ENCODE data around the gene PRKD1.

Gene PRKD1

DNA sequence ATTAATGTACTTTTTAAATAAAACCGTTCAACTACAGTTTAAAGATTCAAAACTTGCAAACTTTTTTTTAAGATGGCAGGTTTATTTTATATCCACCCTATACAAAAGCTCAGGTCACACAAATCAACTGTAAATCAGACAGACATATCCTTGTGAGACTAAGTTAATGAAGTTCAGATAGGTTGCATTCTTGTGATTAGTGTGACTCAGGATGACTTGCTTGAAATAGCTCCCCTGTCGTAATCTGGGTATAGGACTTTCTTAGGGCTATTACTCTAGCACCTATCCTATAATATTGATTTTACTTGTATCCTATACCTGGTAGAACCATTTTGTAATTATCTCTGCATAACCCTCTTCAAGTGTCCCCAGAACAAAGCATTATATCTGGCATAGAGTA, 9.5 kb upstream of the PRKD1 start:
- TF ChIP-seq EP300 (IDR thresholded peaks at IDR 0.05; ENCODE audit: borderline replicate concordance) = no peak
- no peak for TF ChIP-seq YY1 (IDR thresholded peaks at IDR 0.05; ENCODE audit: low read depth)
- no peak for TF ChIP-seq EGR1 (IDR thresholded peaks at IDR 0.05)
- no peak for TF ChIP-seq CREB1 (IDR thresholded peaks at IDR 0.05; ENCODE audit: low read depth)
- TF ChIP-seq, protein P1, sequence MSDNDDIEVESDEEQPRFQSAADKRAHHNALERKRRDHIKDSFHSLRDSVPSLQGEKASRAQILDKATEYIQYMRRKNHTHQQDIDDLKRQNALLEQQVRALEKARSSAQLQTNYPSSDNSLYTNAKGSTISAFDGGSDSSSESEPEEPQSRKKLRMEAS (IDR thresholded peaks at IDR 0.05) = no peak
- no peak for TF ChIP-seq TEAD4 (IDR thresholded peaks at IDR 0.05)
- TF ChIP-seq NFIC (IDR thresholded peaks at IDR 0.05) = no peak
- no peak for TF ChIP-seq TAF1 (IDR thresholded peaks at IDR 0.05; ENCODE audit: low read depth)
- TF ChIP-seq, protein P2, sequence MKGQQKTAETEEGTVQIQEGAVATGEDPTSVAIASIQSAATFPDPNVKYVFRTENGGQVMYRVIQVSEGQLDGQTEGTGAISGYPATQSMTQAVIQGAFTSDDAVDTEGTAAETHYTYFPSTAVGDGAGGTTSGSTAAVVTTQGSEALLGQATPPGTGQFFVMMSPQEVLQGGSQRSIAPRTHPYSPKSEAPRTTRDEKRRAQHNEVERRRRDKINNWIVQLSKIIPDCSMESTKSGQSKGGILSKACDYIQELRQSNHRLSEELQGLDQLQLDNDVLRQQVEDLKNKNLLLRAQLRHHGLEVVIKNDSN (IDR thresholded peaks at IDR 0.05) = no peak
- no peak for TF ChIP-seq CEBPB (IDR thresholded peaks at IDR 0.05)
- no peak for TF ChIP-seq ZBTB7A (IDR thresholded peaks at IDR 0.05; ENCODE audit: low read depth)
- TF ChIP-seq RAD21 (IDR thresholded peaks at IDR 0.05; ENCODE audit: low read depth) = no peak
- TF ChIP-seq TCF12 (IDR thresholded peaks at IDR 0.05; ENCODE audit: low read depth) = no peak
- no peak for TF ChIP-seq FOXM1 (IDR thresholded peaks at IDR 0.05; ENCODE audit: borderline replicate concordance, low read depth)
- TF ChIP-seq, protein P3, sequence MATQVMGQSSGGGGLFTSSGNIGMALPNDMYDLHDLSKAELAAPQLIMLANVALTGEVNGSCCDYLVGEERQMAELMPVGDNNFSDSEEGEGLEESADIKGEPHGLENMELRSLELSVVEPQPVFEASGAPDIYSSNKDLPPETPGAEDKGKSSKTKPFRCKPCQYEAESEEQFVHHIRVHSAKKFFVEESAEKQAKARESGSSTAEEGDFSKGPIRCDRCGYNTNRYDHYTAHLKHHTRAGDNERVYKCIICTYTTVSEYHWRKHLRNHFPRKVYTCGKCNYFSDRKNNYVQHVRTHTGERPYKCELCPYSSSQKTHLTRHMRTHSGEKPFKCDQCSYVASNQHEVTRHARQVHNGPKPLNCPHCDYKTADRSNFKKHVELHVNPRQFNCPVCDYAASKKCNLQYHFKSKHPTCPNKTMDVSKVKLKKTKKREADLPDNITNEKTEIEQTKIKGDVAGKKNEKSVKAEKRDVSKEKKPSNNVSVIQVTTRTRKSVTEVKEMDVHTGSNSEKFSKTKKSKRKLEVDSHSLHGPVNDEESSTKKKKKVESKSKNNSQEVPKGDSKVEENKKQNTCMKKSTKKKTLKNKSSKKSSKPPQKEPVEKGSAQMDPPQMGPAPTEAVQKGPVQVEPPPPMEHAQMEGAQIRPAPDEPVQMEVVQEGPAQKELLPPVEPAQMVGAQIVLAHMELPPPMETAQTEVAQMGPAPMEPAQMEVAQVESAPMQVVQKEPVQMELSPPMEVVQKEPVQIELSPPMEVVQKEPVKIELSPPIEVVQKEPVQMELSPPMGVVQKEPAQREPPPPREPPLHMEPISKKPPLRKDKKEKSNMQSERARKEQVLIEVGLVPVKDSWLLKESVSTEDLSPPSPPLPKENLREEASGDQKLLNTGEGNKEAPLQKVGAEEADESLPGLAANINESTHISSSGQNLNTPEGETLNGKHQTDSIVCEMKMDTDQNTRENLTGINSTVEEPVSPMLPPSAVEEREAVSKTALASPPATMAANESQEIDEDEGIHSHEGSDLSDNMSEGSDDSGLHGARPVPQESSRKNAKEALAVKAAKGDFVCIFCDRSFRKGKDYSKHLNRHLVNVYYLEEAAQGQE (IDR thresholded peaks at IDR 0.05; ENCODE audit: low read depth) = no peak

DNA sequence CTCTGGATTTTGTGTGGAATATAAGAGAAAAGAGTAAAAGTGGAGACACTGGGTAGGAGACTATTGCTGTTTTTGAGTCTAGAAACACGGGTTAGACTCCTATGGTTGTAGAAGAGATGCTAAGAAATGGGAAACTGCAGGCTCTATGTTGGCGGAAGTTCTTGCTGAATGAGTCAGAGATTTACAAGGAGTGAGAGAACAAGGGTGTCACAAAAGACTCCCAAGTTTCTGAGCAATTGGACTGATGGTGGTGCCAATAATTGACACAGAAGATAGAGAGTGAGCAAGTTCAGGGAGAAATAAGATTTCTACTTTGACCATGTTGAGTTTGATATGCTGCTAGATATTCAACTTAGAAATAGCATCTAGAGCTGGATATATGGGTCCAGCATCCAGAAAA, 2.6 kb upstream of the PRKD1 start:
- TF ChIP-seq EP300 (IDR thresholded peaks at IDR 0.05; ENCODE audit: borderline replicate concordance) (no peak), CEBPB (IDR thresholded peaks at IDR 0.05) (no peak), EGR1 (IDR thresholded peaks at IDR 0.05) (no peak), NFIC (IDR thresholded peaks at IDR 0.05) (no peak), RAD21 (IDR thresholded peaks at IDR 0.05; ENCODE audit: low read depth) (no peak), ZBTB7A (IDR thresholded peaks at IDR 0.05; ENCODE audit: low read depth) (no peak)
- TF ChIP-seq, protein P2 (IDR thresholded peaks at IDR 0.05) = no peak

DNA sequence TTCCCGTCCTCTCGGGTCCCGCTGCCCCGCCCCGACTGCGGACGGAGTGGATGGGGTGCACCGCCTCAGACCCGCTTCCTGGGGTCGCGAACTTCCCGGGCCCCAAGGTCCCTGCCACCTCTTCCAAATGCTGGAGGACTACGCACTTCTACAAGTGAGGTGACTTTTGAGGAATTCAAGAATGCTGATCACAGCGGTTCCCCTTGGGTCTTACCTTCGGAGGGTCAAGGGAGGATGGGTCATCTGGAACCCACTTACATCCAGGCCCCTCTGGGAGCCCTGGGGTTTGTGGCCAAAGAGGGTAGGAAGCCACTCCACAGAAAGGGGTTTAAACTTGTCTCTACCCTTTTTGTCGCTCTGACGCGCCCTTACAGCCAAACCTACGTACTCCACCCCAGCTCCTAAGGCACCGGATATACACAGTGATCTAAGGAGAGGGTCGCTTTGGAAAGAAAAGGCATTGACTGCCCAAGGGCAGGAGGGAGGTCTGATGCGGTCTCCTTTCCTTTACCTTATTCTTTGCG, 532 bp upstream of the PRKD1 start:
- TF ChIP-seq TCF12 (IDR thresholded peaks at IDR 0.05; ENCODE audit: low read depth) (no peak), RAD21 (IDR thresholded peaks at IDR 0.05; ENCODE audit: low read depth) (no peak), EGR1 (IDR thresholded peaks at IDR 0.05) (no peak), EP300 (IDR thresholded peaks at IDR 0.05; ENCODE audit: borderline replicate concordance) (no peak)

DNA sequence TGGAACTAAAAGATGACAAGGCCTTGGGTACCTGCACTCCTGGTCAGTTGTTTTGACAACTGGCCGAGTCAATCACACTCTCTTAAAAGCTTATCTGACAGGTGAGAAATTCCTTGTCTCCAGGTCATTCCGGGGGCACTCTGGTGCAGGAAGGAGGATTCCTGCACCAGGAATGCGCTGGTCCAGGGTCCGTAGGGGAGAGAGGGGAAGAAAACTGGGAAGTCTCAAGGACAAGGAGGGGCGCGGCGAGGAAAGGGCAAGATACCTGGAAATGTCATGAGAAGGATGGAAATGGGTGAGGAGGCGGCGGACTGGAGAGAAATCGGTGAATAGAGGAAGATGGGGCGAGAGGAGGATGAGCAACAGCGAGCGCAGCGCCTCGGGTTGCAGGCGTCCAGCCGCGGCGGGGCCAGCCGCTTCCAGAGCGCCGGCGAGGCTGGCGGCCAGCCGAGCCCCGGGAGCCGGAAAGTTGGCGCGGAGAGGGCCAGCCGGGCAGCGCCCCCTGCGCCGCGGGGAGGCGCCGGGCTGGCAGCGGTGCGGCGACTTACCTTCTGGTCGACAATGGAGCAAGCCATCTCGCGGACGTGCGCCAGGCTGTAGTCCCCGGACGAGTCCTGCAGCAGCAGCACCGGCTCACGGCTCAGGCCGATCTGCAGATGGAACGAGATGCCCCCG, 809 bp downstream of the PRKD1 start:
- peak; percentile 31; the same call in 1 of the 2 replicates for TF ChIP-seq NFIC (IDR thresholded peaks at IDR 0.05)
- TF ChIP-seq, protein P2 (IDR thresholded peaks at IDR 0.05) = no peak

DNA sequence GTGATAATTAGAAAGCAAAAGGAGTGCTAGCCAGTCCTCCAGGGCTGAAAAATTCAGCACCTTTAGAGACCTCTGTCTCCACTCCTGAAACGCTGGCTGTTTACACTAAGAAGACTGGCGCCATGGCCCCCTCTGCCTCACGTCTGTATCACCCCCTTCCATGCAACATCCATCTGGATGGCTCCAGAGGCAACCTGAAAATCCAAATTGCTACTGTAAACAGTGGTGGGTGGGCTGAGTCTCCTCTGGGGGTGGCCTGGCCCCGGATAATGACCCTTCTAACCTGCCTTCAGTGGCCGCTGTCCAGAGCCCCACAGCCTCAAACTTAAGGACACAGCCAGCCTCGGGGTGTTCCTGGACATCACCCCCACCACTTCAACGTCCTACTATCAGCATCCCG, 1.4 kb downstream of the PRKD1 start:
- TF ChIP-seq ZBTB7A (IDR thresholded peaks at IDR 0.05; ENCODE audit: low read depth) (no peak), EGR1 (IDR thresholded peaks at IDR 0.05) (no peak), TAF1 (IDR thresholded peaks at IDR 0.05; ENCODE audit: low read depth) (no peak)
- TF ChIP-seq, protein P3 (IDR thresholded peaks at IDR 0.05; ENCODE audit: low read depth) = no peak

DNA sequence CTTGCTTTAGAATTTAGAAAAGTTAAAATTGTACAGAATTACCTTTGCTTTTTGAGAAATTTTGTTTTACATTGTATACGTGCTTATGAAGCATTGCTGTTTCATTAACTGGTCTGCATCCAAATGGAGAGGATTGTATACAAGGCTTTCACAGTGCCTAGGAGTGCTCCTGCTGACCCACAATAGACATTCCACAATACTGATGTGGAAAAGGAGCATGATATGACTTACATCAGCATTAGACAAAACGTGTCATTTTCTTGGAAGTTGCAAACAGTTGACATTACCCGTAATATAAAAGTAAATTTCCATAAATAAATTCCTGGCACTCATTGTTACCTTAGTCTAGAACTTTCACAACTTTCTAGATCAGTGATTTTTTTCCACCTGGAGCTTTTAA, 1.9 kb downstream of the PRKD1 start:
- TF ChIP-seq ZBTB7A (IDR thresholded peaks at IDR 0.05; ENCODE audit: low read depth) (no peak), NFIC (IDR thresholded peaks at IDR 0.05) (no peak), CREB1 (IDR thresholded peaks at IDR 0.05; ENCODE audit: low read depth) (no peak), EGR1 (IDR thresholded peaks at IDR 0.05) (no peak), RAD21 (IDR thresholded peaks at IDR 0.05; ENCODE audit: low read depth) (no peak), TAF1 (IDR thresholded peaks at IDR 0.05; ENCODE audit: low read depth) (no peak), CEBPB (IDR thresholded peaks at IDR 0.05) (no peak), TCF12 (IDR thresholded peaks at IDR 0.05; ENCODE audit: low read depth) (no peak), YY1 (IDR thresholded peaks at IDR 0.05; ENCODE audit: low read depth) (no peak), EP300 (IDR thresholded peaks at IDR 0.05; ENCODE audit: borderline replicate concordance) (no peak), FOXM1 (IDR thresholded peaks at IDR 0.05; ENCODE audit: borderline replicate concordance, low read depth) (no peak), TEAD4 (IDR thresholded peaks at IDR 0.05) (no peak)
- TF ChIP-seq, protein P2 (IDR thresholded peaks at IDR 0.05) = no peak
- TF ChIP-seq, protein P3 (IDR thresholded peaks at IDR 0.05; ENCODE audit: low read depth) = no peak
- TF ChIP-seq, protein P1 (IDR thresholded peaks at IDR 0.05) = no peak

Measured in Ishikawa (cell line).